PC-9 (cell line): ENCODE data around the gene SNPH.

Source experiments
- CTCF ChIP-seq: fragments of 200-600 bp; sonication (generic); conservative IDR thresholded peaks from 2 replicates; pipeline ENCODE4 v1.6.1; 2017; ENCODE audit warnings: mixed run types, antibody characterized with exemption, mild to moderate bottlenecking, moderate library complexity
- EZH2 ChIP-seq: fragments of 200-600 bp; sonication (generic); IDR thresholded peaks from 2 replicates; pipeline ENCODE4 v1.8.0; 2017; ENCODE audit warnings: antibody characterized with exemption, low read depth

- no peak for TF ChIP-seq CTCF
- no peak for TF ChIP-seq EZH2
Observed at GRCh38 chr20:1312904-1313235, 46.8 kb downstream of the SNPH start.
